Skeletal muscle tissue (tissue), 4 donors: ENCODE data around the gene BARX2. TPM values are rescaled to one million over a fixed set of nuclear protein-coding genes. Genes with fewer than 3 reads are reported as not detected.

Experiments
- H3K27ac ChIP-seq: one replicate; pipeline ENCODE4 v1.7.0; 2013; ENCODE audit warnings: mild to moderate bottlenecking, low read depth, low read length, inconsistent platforms
- H3K27me3 ChIP-seq, 3 donors: one replicate each; pipeline ENCODE4 v1.7.0; 2013; ENCODE audit warnings: low read length in 3 of 3; ENCODE audit not compliant: control insufficient read depth in 3 of 3, insufficient read depth in 3 of 3
- H3K36me3 ChIP-seq, 3 donors: one replicate each; pipeline ENCODE4 v1.7.0; 2013; ENCODE audit warnings: low read length in 3 of 3; ENCODE audit not compliant: control insufficient read depth in 3 of 3, insufficient read depth in 3 of 3
- H3K4me1 ChIP-seq, 3 donors: one replicate each; pipeline ENCODE4 v1.7.0; 2013; ENCODE audit warnings: low read length in 3 of 3, mild to moderate bottlenecking in 3 of 3; ENCODE audit not compliant: control insufficient read depth in 3 of 3, insufficient read depth in 3 of 3
- H3K4me3 ChIP-seq, 3 donors: one replicate each; pipeline ENCODE4 v1.7.0; 2013; ENCODE audit warnings: low read length in 3 of 3
- H3K9ac ChIP-seq, 3 donors: one replicate each; pipeline ENCODE4 v1.7.0; 2013; ENCODE audit warnings: low read length in 3 of 3, mild to moderate bottlenecking in 3 of 3, moderate library complexity in 2 of 3, low read depth in 1 of 3
- H3K9me3 ChIP-seq, 3 donors: one replicate each; pipeline ENCODE4 v1.7.0; 2013; ENCODE audit warnings: low read length in 3 of 3; ENCODE audit not compliant: control insufficient read depth in 3 of 3
- total RNA-seq: library from RNA; depleted of rRNA; stranded (reverse); fragments of >200 nt; gene quantifications from one replicate; pipeline ENCODE4 v1.2.3, GENCODE V29; 2014
- donor health status: Osteomylitis.

BARX2 gene
- total RNA-seq, 1 donor from 2014 or later, result not detected

DNA sequence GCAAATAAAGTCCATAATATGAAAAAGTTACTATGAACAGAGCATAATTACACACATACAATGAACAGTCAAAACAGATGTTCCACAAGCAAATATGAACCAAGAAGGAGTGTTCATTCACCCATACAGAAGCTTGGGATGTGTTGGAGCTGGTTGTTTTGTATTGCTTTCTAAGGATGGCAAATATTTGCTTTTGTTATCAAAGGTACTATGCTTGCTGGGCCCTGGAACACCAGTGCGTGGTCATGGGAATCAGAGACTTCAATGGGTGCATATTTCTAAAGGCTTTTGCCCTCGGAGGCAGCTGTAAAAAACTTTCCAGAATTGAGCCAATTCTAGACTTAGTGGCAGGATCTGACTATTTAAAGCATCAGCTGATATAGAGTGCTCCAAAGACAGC lies 85.1 kb downstream of the BARX2 start:
- no peak overlapping the region for H3K9ac ChIP-seq
- H3K4me1 ChIP-seq, result no peaks in the 10 kb centered on the region
- peaks cover 0 to 2% (median 0%) of the 10 kb centered on the region in 3 donors for H3K9me3 ChIP-seq
- H3K27me3 ChIP-seq, result peaks cover 0 to 12% (median 0%) of the 10 kb centered on the region in 3 donors
- no peak overlapping the region for H3K27ac ChIP-seq
- H3K4me3 ChIP-seq, result no peak overlapping the region
- H3K36me3 ChIP-seq, result no peaks in the 10 kb centered on the region

GRCh38 chr11:129484068-129484467 lies 108.4 kb downstream of the BARX2 start:
- peaks cover 0 to 3% (median 0%) of the 10 kb centered on the region in 3 donors for H3K9me3 ChIP-seq
- no peaks in the 10 kb centered on the region for H3K36me3 ChIP-seq
- H3K9ac ChIP-seq, result no peak overlapping the region
- no peaks in the 10 kb centered on the region for H3K4me1 ChIP-seq
- H3K4me3 ChIP-seq, result no peak overlapping the region
- H3K27ac ChIP-seq, result no peak overlapping the region
- H3K27me3 ChIP-seq, result no peaks in the 10 kb centered on the region

DNA sequence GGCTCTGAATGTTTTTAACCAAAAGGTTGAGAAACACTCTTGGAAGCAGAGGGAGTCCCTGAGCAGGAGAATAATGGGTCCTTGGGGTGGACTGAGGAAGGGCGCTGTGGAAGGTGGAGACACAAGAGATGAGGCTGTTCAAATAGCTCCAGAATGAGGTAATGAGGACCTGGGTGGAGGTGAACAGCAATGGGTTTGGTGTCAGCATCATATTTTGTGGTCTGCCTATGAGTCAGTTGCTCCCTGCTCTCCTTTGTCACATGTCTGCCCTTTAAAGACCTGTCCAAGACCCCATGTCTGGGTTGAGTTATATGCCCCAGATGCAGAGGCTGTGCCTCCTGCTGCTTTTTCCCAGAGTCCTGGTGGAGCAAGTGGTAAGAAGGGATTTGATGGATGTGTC lies 113.6 kb downstream of the BARX2 start:
- no peak overlapping the region for H3K27ac ChIP-seq
- no peak overlapping the region for H3K4me3 ChIP-seq
- peaks cover 0 to 2% (median 0%) of the 10 kb centered on the region in 3 donors for H3K27me3 ChIP-seq
- no peak overlapping the region for H3K9ac ChIP-seq
- no peaks in the 10 kb centered on the region for H3K4me1 ChIP-seq
- H3K9me3 ChIP-seq, result peaks cover 0 to 3% (median 0%) of the 10 kb centered on the region in 3 donors
- no peaks in the 10 kb centered on the region for H3K36me3 ChIP-seq

DNA sequence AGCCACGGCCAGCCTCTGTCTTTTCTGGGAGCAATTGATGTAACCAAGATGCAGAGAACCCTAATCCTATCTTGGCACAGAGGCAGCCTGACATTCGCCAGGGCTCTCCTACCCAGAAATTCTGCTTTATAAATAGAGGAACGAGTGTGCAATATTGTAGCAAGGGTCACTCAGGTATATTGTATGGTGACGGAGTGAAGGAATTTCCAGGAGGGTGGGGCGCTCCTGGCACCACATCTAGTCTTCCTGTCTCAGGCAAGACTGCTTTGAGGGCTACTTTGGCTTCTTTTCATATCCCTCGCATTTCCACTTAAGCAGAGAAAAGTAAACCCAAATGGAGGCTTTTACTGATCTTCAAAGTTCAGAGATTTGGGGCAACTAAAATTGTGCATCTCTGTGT lies 114.4 kb downstream of the BARX2 start:
- Histone ChIP-seq H3K9ac (no peak overlapping the region), H3K36me3 (no peaks in the 10 kb centered on the region), H3K4me1 (no peaks in the 10 kb centered on the region), H3K4me3 (no peak overlapping the region), H3K27ac (no peak overlapping the region), H3K27me3 (peaks cover 0 to 2% (median 0%) of the 10 kb centered on the region in 3 donors), H3K9me3 (peaks cover 0 to 3% (median 0%) of the 10 kb centered on the region in 3 donors)

DNA sequence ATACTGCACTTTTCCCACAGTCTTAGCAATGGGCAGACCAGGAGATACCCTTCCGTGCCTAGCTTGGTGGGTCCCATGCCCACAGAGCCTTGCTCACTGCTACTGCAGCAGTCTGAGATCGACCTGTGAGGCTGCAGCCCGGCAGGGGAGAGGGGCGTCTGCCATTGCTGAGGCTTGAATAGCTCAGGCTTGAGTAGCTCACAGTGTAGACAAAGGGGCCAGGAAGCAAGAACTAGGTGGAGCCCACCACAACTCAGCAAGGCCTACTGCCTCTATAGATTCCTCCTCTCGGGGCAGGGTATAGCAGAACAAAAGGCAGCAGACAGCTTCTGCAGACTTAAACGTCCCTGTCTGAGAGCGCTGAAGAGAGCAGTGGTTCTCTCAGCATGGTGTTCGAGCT lies 118.1 kb downstream of the BARX2 start:
- Histone ChIP-seq H3K27me3 (peaks cover 0 to 2% (median 0%) of the 10 kb centered on the region in 3 donors), H3K4me1 (no peaks in the 10 kb centered on the region), H3K27ac (no peak overlapping the region), H3K36me3 (no peaks in the 10 kb centered on the region), H3K9me3 (no peaks in the 10 kb centered on the region), H3K4me3 (no peak overlapping the region), H3K9ac (no peak overlapping the region)

Other genes with a start within 250 kb of the BARX2 start
- 23.5 TPM for gene ARHGAP32, start 183.5 kb upstream of the BARX2 start, total RNA-seq